Stimulated activated CD8-positive, alpha-beta memory T cell treated with anti-CD3 and anti-CD28 coated beads, Interleukin-4, amount 100 ng/mL, for 24 hours (primary cell): Measurements from ENCODE around the gene VPS8.
"Not testable (repeated sequence)": the region's sequence is repeated elsewhere in the genome, so short reads cannot be mapped to it uniquely, and the experiment has no call there.

Experiments
- DNase-seq: peaks from one replicate; pipeline ENCODE4 v3.0.0-alpha.2; 2020; ENCODE audit warnings: low read depth

VPS8 gene

DNA sequence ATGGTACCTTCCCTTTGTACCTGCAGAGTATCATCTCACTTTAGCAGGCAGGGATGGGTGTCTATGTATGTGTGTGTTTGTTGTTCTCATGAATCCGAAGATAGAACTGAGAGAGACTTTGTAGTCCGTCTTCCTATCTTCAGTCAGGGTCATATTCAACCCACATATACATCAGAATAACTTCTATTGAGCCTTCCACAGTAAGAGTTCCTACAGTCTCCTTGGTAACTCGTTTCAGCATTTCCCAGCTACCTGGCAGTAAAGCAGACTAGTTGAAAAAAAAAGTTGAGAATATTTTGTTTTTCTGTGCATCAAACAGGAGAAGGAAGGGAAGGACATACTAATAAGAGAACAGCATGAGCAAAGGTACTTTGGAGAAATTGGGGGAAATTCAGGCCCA is 106.8 kb downstream of the VPS8 start:
- DNase-seq, result no peak

DNA sequence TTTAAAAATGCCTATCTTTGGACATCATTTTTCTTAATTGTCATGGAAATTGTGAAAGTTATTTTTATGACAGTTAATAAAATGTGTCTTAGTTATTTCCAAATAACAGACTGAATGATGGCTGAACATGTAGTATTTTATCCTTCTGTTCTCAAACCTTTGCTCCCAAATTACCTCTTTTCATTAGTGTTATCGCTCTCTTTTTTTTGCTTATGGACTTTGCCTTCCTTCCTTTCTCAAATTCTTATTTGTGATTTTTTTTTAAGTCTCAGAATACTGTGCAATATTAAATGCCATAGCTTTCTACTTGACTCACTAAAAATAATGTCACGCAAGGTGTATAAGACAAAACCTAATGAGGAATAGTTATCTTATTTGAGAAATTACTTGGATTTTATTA is 107.7 kb downstream of the VPS8 start:
- DNase-seq, result no peak

DNA sequence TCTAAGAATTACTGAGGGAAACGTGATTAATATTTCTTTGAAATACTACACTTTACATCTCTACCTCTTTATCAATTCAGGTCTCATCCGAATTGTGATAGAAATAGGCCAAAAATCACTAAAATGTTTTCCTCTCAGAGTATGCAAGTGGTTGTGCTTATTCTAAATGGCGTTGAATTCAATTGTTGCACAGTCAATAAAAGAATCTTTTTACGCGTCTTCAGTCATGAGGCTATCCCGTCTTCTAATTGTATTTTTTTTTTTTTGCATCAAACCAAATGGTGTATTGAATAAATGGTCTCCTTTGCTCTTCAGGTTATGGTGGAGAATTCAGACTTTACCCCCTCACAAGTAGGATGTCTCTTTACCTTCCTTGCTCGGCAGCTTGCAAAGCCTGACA is 112.6 kb downstream of the VPS8 start:
- no peak for DNase-seq

DNA sequence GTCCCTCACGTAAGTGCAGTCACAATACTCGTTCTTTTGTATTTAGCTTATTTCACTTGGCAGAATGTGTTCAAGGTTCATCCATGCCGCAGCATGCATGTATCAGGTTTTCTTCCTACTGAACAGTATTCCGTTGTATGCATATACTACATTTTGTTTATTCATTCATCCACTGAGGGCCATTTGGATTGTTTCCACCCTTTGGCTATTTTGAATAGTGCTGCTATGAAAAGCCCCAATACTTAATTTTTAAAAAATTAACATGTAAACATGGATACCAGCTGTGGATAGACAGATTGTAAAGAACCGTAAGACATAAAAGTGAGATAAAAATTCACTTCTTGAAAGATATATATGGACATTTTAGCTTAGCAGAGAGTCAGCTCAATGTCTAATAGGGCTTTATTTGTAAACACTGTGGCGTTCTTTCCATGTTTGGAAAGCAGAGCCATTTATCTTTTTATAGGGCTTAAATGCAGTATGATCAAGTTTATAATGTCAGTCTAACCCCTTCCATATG is 115.9 kb downstream of the VPS8 start:
- DNase-seq, result no peak

DNA sequence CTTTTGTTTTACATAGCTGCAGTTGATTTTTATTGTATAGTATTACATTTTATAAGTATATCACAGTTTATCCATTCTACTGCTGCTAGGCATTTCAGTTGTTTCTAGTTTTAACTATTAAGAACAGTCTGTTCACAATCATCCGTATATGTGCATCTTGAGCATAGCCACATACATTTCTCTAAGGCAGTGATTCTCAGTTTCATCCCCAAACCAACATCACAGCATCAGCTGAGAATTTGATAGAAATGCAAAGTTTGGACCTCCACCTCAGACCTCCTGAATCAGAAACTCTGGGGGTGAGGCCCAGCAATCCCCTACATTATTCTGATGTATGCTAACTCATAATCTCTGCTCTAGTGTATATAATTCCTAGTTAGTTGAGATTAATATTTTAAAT is 120.8 kb downstream of the VPS8 start:
- DNase-seq, result no peak

DNA sequence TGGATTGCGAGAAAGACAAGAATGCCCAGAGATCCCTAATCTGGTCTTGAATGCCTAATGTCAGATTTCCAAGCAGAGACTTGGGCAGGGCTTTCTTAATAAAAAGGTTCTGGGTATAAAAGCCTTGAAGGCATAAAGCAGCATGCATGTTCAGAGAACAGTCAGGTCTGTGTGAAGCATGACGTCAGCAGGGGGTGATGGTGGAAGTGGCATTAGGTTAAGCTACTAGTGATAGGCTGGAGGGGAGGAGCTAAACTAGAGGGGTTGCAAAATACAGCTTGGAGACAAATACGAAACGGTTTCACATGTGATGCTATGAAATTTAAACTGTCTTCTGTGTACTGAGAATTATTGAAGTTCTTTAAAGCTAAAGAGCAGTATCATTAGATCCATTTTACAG is 125.6 kb downstream of the VPS8 start:
- no peak for DNase-seq

DNA sequence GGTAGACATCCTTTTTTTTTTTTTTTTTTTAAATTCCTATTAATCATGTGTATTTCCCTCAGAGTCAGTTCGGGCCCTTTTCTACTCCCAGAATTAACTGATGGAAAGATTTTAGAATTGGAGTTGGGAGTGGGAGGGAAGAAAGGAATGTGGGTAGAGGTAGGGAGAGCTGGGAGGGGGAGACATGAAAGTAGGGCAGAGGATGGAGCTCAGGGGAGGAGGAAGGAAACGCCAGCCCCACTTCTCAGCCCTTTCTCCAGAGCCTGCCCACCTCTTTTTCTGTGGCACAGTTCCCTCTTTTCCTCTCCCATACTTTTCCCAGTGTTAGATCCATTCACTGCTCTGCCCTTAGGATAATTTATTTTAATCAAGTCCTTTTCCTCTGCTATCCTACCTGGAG is 129.4 kb downstream of the VPS8 start:
- DNase-seq, result no peak

DNA sequence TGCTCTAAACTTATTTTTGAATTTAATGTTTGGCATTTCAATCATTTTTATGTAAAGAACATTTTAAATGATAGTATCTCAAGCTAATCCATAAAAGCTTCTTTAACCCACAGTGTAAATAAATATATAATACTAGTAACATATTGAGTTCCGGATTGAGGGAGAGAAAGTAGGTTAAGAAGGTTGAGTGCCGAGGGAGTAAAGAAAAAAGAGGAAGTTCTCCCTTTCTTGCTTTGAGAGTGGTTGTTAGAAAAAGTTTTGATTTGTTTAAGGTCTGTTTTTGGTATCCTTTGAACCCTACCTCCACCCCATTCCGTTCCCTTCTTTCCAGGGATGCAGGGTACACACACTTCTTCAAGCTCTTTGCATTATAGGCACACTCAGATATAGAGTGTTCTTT is 130.8 kb downstream of the VPS8 start:
- no peak for DNase-seq

DNA sequence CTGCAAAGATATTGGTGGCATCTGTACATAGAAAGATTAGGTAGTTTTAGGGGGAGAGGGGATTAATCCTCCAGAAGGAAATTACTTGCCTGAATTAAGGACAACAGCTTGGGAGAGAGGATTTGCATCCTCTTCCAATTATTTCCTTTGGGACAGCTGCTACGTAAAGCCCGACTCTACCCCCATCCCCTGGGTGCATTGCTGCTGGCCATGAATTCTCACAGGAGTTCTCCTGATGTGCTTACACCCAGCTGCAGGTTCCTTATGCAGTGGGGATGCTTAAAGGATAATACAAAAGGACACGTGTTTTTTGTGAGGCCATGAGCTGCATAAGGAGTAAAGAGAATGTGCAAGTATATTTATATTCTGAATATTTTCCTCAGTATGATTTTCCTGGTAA is 132.3 kb downstream of the VPS8 start:
- DNase-seq, result no peak

DNA sequence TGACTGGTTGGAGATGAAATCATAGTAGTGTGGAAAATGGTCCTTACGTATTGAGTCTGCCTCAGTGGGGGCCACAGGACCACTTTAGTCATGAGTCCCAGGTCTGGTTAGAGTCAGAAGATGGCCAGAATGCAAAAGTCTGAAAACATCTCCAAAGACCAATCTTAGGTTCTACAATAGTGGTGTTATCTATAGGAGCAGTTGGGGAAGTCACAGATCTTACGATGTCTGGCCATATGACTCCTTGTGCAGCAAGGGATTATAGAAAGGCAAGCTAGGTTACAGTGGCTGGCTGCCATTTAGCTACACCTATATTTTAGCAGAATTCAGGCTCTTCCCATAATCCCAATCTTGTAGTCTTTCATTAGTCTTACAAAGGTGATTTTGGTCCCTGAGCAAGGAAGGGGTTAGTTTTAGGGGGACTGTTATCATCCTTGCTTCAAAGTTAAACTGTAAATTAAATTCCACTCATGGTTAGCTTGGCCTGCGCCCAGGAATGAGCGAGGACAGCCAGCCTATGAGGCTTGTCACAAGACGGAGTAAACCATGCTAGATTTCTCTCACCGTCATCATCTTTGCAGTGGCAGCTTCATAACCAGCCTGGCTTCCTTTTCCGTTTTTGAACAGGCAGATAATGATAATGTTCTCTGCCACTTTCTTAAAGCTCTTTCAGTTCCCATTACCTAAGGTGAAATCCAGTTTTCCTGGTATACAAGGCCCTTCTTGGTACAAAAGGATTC is 134.1 kb downstream of the VPS8 start:
- no peak for DNase-seq

DNA sequence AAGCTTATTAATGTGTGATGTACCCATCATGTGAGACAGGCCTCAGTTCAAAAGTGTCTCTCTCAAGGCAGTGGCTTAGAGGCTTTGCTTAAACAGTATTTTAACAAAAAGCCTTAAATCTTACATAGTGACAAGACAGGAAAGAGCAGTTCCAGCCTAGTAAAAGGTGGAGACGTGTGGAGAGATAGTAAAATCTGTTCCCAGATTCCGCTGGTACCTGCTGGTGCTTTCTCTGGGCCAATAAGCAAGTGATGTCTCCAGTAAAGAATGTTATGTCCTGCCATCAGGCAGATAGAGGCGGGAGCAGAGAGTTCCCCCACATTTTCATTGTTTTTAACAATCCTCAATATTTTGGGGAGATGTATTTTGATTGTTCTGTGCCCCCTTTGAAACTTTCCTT is 135.0 kb downstream of the VPS8 start:
- DNase-seq, result no peak

DNA sequence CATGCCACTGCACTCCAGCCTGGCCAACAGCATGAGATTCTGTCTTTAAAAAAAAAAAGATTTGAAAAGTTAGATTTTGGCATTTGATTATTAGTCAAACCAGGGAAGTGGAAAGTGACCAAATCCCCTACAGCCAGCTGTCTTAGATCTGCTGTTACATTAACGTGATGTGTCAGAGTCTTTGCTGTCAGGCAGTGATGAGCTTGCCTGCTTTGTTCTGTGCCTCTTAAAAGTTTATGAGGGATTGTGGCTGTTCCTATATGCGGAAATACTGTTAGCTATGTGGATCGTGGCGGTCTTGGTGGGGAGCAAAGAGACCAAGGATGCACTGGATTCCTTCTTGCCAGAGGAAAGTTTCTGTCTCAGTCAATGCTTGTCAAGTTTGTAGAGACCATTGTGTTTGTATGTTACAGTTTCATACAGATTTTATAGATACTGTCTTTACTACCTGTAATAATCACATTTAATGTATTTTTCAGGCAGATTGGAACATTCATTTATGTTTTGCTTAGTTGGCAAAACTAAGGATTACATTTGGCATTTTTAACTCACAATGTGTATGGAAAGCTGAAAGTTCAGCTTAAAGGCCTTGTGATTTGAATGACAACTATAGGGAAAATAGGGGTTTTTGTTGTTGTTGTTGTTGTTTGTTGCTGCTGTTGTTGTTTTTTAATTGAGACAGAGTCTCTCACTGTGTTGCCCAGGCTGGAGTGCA is 137.4 kb downstream of the VPS8 start:
- DNase-seq, result no peak

DNA sequence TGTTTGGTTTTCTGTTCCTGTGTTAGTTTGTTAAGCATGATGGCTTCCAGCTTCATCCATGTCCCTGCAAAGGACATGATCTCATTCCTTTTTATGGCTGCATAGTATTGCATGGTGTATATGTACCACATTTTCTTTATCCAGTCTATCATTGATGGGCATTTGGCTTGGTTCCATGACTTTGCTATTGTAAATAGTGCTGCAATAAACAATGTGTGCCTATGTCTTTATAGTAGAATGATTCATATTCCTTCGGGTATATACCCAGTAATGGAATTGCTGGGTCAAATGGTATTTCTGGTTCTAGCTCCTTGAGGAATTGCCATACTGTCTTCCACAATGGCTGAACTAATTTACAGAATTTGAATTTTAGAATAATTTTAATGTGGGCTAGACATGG is 138.8 kb downstream of the VPS8 start:
- not testable (repeated sequence) for DNase-seq

DNA sequence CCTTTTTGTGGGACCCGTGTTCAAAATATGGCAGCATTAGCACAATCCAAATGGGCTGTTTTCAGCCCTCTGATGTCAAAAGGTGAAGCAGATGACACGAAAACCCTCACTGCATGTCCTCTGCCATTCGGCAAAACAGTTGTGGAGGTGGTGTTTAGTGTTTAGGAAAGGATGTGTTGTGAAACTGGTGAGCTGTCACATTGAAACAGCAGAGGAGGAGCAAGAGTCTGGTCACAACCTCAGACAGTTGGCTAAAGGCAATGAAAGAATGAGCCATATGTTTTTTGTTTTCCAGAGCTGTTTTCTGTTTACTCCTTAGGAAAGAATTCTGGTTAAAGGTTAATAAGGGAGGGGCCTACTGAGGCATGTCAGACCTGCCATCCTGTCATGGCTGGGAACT is 140.7 kb downstream of the VPS8 start:
- no peak for DNase-seq

DNA sequence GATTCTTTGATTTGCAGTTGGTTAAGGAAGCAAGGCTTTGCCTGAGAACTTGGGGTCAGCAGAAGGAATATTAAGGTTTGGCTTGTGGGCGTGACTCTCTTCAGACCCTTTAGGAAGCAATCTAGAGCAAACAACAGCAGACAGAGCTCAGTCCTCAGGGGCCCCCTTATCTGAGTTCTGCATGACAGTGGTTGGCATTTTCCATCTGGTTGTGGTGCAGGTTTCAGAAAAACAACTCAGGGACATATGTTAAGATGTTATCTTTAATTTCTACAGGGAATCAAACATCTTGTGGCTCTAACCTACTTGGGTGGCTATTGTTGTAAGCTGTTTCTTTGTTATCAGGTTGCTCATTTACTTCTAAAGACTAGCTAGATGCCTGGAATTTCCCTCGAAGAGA is 141.4 kb downstream of the VPS8 start:
- DNase-seq, result no peak

DNA sequence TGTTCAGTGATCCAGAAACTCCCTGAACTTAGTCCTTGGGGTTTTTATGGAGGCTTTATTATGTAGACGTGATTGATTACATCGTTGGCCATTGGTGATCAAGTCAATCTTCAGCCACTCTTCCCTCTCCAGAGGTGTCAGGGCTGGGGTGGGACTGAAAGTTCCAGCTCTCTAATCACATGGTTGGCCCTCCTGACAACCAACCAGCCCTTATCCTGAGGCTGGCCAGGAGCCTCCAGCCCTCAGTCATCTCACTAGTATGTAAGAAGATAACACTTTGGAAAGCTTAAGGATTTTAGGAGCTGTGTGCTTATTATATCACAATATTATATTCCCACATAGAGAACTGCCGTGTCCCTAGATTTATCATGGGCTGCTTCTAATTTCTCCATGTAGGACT is 142.3 kb downstream of the VPS8 start:
- DNase-seq, result no peak

DNA sequence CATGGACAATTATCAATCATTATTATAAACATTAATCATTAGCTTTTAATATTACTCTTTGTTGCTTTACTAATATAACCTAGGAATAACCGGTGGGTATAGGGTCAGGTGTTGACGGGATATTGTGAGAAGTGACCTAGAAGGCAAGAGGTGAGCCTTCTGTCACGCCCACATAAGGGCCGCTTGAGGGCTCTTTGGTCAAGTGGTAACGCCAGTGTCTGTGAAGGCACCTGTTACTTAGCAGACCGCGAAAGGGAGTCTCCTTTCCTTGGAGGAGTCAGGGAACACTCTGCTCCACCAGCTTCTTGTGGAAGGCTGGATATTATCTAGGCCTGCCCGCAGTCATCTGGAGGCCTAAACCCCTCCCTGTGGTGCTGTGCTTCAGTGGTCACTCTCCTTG is 142.9 kb downstream of the VPS8 start:
- not testable (repeated sequence) for DNase-seq

DNA sequence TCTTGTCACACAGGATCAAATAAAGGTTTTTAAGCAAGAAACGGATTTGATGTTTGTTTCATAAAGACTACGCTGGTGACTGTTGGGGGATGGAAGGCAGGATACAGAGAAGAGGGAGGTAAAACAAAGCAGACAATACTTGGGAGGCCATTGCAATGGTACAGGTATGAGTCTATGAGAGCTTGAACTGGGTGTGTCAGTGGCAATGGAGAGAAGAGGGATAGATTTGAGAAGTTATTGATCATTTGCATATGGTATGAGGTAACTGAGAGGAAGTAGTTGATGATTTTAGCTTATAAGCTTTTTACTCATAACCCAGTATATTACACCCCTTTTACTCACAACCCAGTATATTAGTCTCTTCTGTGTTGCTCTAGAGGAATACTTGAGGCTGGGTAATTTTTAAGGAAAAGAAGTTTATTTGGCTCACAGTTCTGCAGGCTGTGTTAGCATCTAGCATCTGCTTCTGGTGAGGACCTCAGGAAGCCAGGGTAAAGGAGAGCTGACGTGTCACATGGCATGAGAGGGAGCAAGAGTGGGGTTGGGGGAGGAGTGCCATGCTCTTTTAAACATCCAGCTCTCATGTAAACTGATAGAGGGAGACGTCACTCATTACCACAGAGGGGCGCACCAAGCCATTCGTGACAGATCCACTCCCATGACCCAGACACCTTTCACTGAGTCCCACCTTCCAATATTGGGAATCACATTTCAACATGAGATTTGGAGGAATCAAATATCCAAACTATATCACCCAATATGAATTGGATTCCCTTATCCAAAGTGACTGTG is 153.9 kb downstream of the VPS8 start:
- DNase-seq, result no peak

DNA sequence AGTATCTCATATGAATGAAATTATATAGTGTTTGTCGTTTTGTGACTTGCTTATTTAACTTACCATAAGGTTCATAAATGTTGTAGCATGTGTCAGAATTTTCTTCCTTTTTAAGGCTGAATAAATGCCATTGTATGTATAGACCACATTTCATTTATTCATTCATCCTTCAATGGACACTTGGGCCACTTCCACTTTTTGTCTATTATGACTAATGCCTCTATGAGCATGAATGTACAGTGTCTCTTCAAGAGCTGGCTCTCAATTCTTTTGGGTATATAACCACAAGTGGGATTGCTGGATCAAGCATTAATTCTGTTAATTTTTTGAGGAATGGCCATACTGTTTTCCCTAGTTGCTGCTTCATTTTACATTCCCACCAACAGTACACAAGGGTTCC is 156.1 kb downstream of the VPS8 start:
- no peak for DNase-seq

DNA sequence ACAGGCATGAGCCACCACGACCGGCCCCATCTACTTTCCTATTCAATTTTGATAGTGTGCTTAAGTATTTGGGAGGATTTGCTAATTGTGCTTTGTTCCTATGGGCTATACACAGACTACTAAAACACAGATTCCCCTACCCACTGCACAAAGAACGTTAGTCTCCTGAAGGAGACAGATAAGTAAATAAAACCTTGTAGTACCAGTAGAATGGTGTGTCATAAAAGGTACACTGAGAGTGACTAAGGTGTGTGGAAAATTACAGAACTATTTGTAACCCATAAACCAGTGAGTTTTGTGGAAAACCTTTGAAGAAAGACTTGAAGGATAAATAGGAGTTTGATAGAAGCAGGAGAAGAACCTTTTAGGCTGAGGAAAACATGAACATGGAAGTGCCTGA is 158.2 kb downstream of the VPS8 start:
- no peak for DNase-seq

DNA sequence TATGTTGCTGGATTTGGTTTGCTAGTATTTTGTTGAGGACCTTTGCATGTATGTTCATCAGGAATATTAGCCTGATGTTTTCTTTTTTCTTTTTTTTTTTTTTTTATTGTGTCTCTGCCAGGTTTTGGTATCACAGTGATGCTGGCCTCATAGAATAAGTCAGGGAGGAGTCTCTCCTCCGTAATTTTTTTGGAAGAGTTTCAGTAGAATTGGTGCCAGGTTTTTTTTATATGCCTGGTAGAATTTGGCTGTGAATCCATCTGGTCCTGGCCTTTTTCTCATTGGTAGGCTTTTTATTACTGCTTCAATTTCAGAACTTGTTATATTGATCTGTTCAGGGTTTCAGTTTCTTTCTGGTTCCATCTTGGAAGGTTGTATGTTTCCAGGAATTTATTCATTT is 165.8 kb downstream of the VPS8 start:
- DNase-seq, result no peak

DNA sequence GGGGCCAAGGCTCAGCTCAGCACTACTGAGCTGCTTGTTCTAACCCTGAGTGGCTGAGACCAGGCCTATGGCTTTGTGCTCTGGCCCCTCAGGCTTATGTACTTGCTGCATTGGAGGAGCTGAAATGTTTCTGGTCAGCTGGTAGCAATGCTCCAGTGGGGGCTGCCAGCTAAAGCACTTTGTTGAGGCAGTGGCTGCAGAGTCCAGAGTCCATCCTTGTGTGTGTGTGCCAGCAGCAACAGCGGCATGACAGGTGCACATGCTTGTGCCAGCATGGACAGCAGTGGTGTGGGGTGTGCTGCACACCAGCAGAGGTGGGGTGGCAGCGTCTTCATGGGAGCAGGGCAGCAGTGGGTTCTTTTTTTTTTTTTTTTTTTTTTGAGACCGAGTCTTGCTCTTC is 169.1 kb downstream of the VPS8 start:
- DNase-seq, result no peak

DNA sequence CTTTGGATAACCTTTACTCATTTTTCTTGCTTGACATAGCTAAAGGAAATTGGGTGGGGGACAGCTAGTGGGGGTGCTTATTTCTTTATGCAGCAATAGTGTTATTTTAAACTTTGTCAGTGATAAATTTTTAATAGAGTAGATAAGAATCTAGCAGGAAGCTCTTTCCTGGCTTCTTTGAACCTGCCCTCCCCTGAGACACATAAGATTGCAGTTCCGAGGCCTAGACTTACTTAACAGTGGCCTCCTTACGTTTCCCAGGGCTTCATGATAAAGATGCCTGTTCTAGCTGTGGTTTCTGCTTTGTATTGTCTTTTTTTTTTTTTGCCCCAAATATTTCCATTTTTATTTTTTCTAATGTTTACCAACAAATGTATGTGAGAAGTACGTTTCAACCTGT is 170.1 kb downstream of the VPS8 start:
- no peak for DNase-seq
